PC-9 (cell line): Measurements from ENCODE around the gene USP48.

ENCODE experiments used
- EZH2 ChIP-seq: fragments of 200-600 bp; sonication (generic); IDR thresholded peaks from 2 replicates; pipeline ENCODE4 v1.8.0; 2017; ENCODE audit warnings: antibody characterized with exemption, low read depth
- TF ChIP-seq, protein P1 (sequence below): fragments of 200-600 bp; sonication (generic); conservative IDR thresholded peaks from 2 replicates; pipeline ENCODE4 v1.6.1; 2017; ENCODE audit warnings: mixed run types, antibody characterized with exemption, mild to moderate bottlenecking, moderate library complexity

DNA sequence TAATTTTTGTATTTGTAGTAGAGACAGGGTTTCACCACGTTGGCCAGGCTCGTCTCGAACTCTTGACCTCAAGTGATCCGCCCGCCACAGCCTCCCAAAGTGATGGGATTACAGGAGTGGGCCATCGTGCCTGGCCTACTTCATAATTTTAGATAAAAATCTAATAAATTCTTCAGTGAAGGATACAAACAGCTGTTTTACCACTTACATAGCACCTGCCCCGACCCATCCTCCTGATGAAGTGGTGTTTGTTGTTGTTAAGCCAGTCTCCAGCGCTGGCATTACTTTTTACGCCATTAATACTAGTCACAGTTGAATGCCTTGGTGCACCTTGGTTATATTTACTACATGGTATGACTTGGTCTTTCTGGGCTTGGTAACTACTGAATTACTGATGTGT lies 101.5 kb downstream of the USP48 start:
- TF ChIP-seq, protein P1, sequence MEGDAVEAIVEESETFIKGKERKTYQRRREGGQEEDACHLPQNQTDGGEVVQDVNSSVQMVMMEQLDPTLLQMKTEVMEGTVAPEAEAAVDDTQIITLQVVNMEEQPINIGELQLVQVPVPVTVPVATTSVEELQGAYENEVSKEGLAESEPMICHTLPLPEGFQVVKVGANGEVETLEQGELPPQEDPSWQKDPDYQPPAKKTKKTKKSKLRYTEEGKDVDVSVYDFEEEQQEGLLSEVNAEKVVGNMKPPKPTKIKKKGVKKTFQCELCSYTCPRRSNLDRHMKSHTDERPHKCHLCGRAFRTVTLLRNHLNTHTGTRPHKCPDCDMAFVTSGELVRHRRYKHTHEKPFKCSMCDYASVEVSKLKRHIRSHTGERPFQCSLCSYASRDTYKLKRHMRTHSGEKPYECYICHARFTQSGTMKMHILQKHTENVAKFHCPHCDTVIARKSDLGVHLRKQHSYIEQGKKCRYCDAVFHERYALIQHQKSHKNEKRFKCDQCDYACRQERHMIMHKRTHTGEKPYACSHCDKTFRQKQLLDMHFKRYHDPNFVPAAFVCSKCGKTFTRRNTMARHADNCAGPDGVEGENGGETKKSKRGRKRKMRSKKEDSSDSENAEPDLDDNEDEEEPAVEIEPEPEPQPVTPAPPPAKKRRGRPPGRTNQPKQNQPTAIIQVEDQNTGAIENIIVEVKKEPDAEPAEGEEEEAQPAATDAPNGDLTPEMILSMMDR: no peak
- no peak for TF ChIP-seq EZH2
